H1 (cell line): ENCODE measurements around the gene OTOF. TPM values are rescaled to one million over a fixed set of nuclear protein-coding genes. Genes with fewer than 3 reads are reported as not detected.

Experiments
- BACH1 ChIP-seq: IDR thresholded peaks from 2 replicates; pipeline ENCODE4 v1.6.1; 2012; ENCODE audit warnings: low read length, improper control_type of control experiment
- E2F6 ChIP-seq: IDR thresholded peaks from 2 replicates; pipeline ENCODE4 v1.6.1; 2012; ENCODE audit warnings: inconsistent platforms
- KDM4A ChIP-seq: IDR thresholded peaks from one replicate; pipeline ENCODE4 v1.7.1; 2012; ENCODE audit warnings: low read depth, mild to moderate bottlenecking, moderate library complexity, low read length, inconsistent platforms; ENCODE audit not compliant: severe bottlenecking
- MAX ChIP-seq: IDR thresholded peaks from 2 replicates; pipeline ENCODE4 v1.6.1; 2012; ENCODE audit warnings: inconsistent platforms
- POU5F1 ChIP-seq: IDR thresholded peaks from 2 replicates; pipeline ENCODE4 v1.6.1; 2011; ENCODE audit warnings: low read depth, mild to moderate bottlenecking, low read length, moderate library complexity
- RAD21 ChIP-seq, 2 experiments: IDR thresholded peaks in 1 of 2; conservative IDR thresholded peaks in 1 of 2; 2 replicates each; pipeline ENCODE4 v1.6.1; 2011; ENCODE audit warnings: low read depth in 2 of 2, low read length in 2 of 2, improper control_type of control experiment in 1 of 2, inconsistent platforms in 1 of 2, mild to moderate bottlenecking in 1 of 2, moderate library complexity in 1 of 2
- RBBP5 ChIP-seq: IDR thresholded peaks from 2 replicates; pipeline ENCODE4 v1.7.1; 2012; ENCODE audit warnings: low read depth, mild to moderate bottlenecking, inconsistent platforms, low read length, moderate library complexity, borderline replicate concordance
- RFX5 ChIP-seq: IDR thresholded peaks from 2 replicates; pipeline ENCODE4 v1.6.1; 2011; ENCODE audit warnings: low read depth, low read length, improper control_type of control experiment, borderline replicate concordance
- SIN3A ChIP-seq, 2 experiments: IDR thresholded peaks in 1 of 2; conservative IDR thresholded peaks in 1 of 2; 2 replicates each; pipeline ENCODE4 v1.6.1; 2011 to 2012; ENCODE audit warnings: low read length in 2 of 2, improper control_type of control experiment in 1 of 2, low read depth in 1 of 2, mild to moderate bottlenecking in 1 of 2
- TCF12 ChIP-seq: IDR thresholded peaks from 2 replicates; pipeline ENCODE4 v1.6.1; 2011; ENCODE audit warnings: low read depth, mild to moderate bottlenecking, low read length
- YY1 ChIP-seq: IDR thresholded peaks from 2 replicates; pipeline ENCODE4 v1.6.1; 2011; ENCODE audit warnings: low read depth, mild to moderate bottlenecking, low read length
- polyA plus RNA-seq, 7 experiments: library from polyadenylated mRNA; depleted of rRNA in 3 of 7; stranded (reverse) in 5 of 7; unstranded in 2 of 7; fragments of >200 nt in 5 of 7; fragments of 200-250 nt in 2 of 7; gene quantifications; 1 replicate in 5 of 7; 2 replicates in 1 of 7; 4 replicates in 1 of 7; pipeline versions ENCODE4 v1.2.1 to v1.2.3, GENCODE V29; 2011 to 2013; ENCODE audit warnings: missing spikeins in 2 of 7, mixed read lengths in 2 of 7
- total RNA-seq: library from RNA; stranded (reverse); fragmentation: NEBNext Ultra II Directional; extraction: Animal tissue kit (Norgen Biotek cat#: 25700); gene quantifications from 2 replicates; pipeline ENCODE4 v1.2.1, GENCODE V29; 2021

The OTOF gene
- total and polyA plus RNA-seq, 2 of the 8 experiments (the other 6 are each of a cell fraction or from before 2014, with no cell fraction given), result 0.06 TPM; not detected in 1

DNA sequence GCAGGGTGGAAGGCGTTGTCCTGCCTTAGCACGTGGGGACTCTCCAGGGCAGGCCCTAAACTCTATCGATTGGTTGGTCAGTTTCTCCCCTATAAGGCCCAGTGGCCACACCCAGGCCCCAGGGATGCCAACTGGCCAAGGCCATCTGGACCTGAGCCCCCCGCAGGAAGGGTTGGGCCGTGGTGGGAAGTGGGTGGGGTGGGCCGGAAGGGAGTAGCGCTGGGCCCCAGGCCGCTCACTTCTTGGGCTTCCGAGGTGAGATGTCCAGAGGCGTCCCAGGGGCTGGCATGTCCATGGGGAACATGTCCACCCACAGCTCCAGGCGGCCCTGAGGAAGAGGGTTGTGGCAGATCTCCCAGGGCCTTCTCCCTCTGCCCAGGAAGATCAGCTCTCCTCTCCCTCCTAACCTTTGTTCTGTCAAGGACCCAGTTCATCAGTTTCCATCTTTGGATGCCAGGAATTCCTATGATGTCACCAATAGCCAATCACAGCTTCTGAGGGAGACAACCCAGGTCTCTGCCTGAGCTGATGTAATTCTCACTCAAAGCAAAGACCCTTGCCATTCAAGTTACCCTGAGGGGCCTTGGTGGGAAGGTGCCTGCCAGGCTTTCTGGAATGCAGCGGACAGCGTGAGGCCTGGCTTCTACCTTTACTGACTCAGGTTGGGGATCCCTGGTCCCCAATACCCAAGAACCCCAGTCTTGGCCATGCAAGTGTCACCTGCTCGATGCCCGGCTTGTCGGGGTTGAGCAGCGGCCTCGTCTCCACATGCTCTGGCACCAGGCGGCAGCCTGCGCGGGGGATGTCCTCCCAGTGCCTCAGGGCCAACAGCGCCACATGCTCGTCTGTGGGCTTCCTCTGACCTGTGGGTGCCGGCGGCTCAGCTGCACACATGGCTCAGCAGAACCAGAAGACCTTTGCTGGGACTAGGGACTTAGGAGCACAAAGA lies 14.4 kb downstream of the OTOF start (continued):
- TF ChIP-seq RBBP5, result no peak
- no peak for TF ChIP-seq BACH1
- no peak for TF ChIP-seq YY1
- TF ChIP-seq E2F6, result peak; percentile 79; the same call in 1 of the 2 replicates
- TF ChIP-seq KDM4A, result no peak
- no peak for TF ChIP-seq RAD21 (IDR thresholded peaks at IDR 0.05 in 1 of 2, conservative IDR thresholded peaks at IDR 0.05 in 1 of 2; ENCODE audit: low read depth in 2 of 2, low read length in 2 of 2)
- no peak for TF ChIP-seq RFX5
- no peak for TF ChIP-seq POU5F1
- peak; percentile 85 for TF ChIP-seq MAX
- TF ChIP-seq TCF12, result no peak
- no peak for TF ChIP-seq SIN3A (conservative IDR thresholded peaks at IDR 0.05 in 1 of 2, IDR thresholded peaks at IDR 0.05 in 1 of 2; ENCODE audit: low read depth in 1 of 2, low read length in 2 of 2)
